H1 (cell line): ENCODE measurements around the gene TIA1. TPM values are rescaled to one million over a fixed set of nuclear protein-coding genes. Genes with fewer than 3 reads are reported as not detected.

Experiments
- CTCF ChIA-PET: fragments of 300-600 bp; sonication (Branson Sonifier 250); formaldehyde crosslinking; loops from one replicate; lab custom pipeline; 2021; ENCODE audit not compliant: partially characterized antibody; lab: Charles Lee
- POLR2A ChIA-PET: fragments of 300-600 bp; sonication (Branson Sonifier 250); formaldehyde crosslinking; loops from one replicate; lab custom pipeline; 2021; ENCODE audit warnings: inconsistent platforms; ENCODE audit not compliant: partially characterized antibody; lab: Charles Lee
- DNase-seq, 2 experiments: peaks; one replicate each; pipeline versions ENCODE4 v3.0.0 to v3.0.0-alpha.2; 2010 to 2022; ENCODE audit warnings: low spot score in 2 of 2, low read depth in 1 of 2, mixed read lengths in 1 of 2
- FAIRE-seq: peaks from 2 replicates; lab custom pipeline; 2011; peaks lifted over from hg19 to GRCh38; lab: Jason Lieb, UNC
- H2AFZ ChIP-seq: 2 replicates; pipeline ENCODE4 v1.8.1; 2012; ENCODE audit warnings: low read length, inconsistent platforms
- H2AK5ac ChIP-seq: 2 replicates; pipeline ENCODE4 v1.6.1; 2013; ENCODE audit warnings: low read depth, low read length
- H2BK120ac ChIP-seq: replicated peaks from 2 replicates; pipeline ENCODE3; 2013; ENCODE audit warnings: low read depth, low read length, inconsistent platforms
- H2BK12ac ChIP-seq: 2 replicates; pipeline ENCODE4 v1.6.1; 2013; ENCODE audit warnings: low read depth, low read length
- H2BK15ac ChIP-seq: 2 replicates; pipeline ENCODE4 v1.6.1; 2013; ENCODE audit warnings: low read length
- H2BK20ac ChIP-seq: 2 replicates; pipeline ENCODE4 v1.6.1; 2013; ENCODE audit warnings: low read length
- H2BK5ac ChIP-seq: 2 replicates; pipeline ENCODE4 v1.6.1; 2013; ENCODE audit warnings: low read depth, low read length
- H3K14ac ChIP-seq: 2 replicates; pipeline ENCODE4 v1.6.1; 2013; ENCODE audit warnings: inconsistent platforms; ENCODE audit not compliant: insufficient read length
- H3K18ac ChIP-seq: 2 replicates; pipeline ENCODE4 v1.6.1; 2013; ENCODE audit warnings: low read length; ENCODE audit errors: extremely low read depth
- H3K23ac ChIP-seq: 2 replicates; pipeline ENCODE4 v1.6.1; 2013; ENCODE audit warnings: inconsistent platforms; ENCODE audit not compliant: insufficient read length
- H3K23me2 ChIP-seq: 2 replicates; pipeline ENCODE4 v1.6.1; 2013; ENCODE audit warnings: low read depth, low read length
- H3K27ac ChIP-seq: 2 replicates; pipeline ENCODE4 v1.6.1; 2011; ENCODE audit warnings: low read depth, low read length, inconsistent platforms
- H3K27me3 ChIP-seq, 4 experiments: replicated peaks in 1 of 4; 1 replicate in 1 of 4; 2 replicates in 3 of 4; pipeline versions ENCODE4 v1.6.1 to v1.8.1; 2011 to 2013; ENCODE audit warnings: low read length in 3 of 4, mild to moderate bottlenecking in 3 of 4, inconsistent platforms in 2 of 4, mixed read lengths in 2 of 4, moderate library complexity in 1 of 4; ENCODE audit not compliant: control insufficient read depth in 3 of 4, insufficient read depth in 3 of 4; ENCODE audit errors: extremely low read depth in 1 of 4
- H3K36me3 ChIP-seq, 4 experiments: 2 replicates each; pipeline versions ENCODE4 v1.6.1 to v1.8.1; 2011 to 2013; ENCODE audit warnings: mild to moderate bottlenecking in 4 of 4, low read length in 3 of 4, moderate library complexity in 2 of 4, control low read depth in 1 of 4, inconsistent platforms in 1 of 4; ENCODE audit not compliant: insufficient read depth in 4 of 4, control insufficient read depth in 2 of 4
- H3K4ac ChIP-seq: replicated peaks from 2 replicates; pipeline ENCODE3; 2013; ENCODE audit warnings: low read length, low read depth, mixed read lengths, inconsistent platforms; ENCODE audit not compliant: insufficient read length
- H3K4me1 ChIP-seq, 4 experiments: replicated peaks in 1 of 4; 1 replicate in 1 of 4; 2 replicates in 3 of 4; pipeline versions ENCODE4 v1.6.1 to v1.8.1; 2011 to 2013; ENCODE audit warnings: low read length in 3 of 4, inconsistent platforms in 2 of 4, mixed read lengths in 1 of 4; ENCODE audit not compliant: insufficient read depth in 4 of 4, control insufficient read depth in 3 of 4
- H3K4me2 ChIP-seq, 2 experiments: 2 replicates each; pipeline versions ENCODE4 v1.6.1 to v1.8.1; 2011 to 2013; ENCODE audit warnings: low read depth in 2 of 2, low read length in 2 of 2, control low read depth in 1 of 2, inconsistent platforms in 1 of 2, mild to moderate bottlenecking in 1 of 2; ENCODE audit not compliant: insufficient read depth in 1 of 2
- H3K4me3 ChIP-seq, 4 experiments: fragments of 200-600, 300-600 bp in 1 of 4; sonication (generic), shearing (Covaris generic), sonication (Bioruptor Twin) in 1 of 4; 2 replicates each; pipeline versions ENCODE4 v1.5.1 to v1.8.1; 2011 to 2016; ENCODE audit warnings: low read length in 4 of 4, low read depth in 3 of 4, control low read depth in 2 of 4, inconsistent platforms in 2 of 4, mild to moderate bottlenecking in 2 of 4, mixed read lengths in 1 of 4, moderate library complexity in 1 of 4; ENCODE audit not compliant: insufficient read depth in 2 of 4; ENCODE audit errors: extremely low read depth in 1 of 4
- H3K56ac ChIP-seq: replicated peaks from 2 replicates; pipeline ENCODE3; 2013; ENCODE audit warnings: low read depth, mild to moderate bottlenecking, mixed read lengths, low read length, inconsistent platforms; ENCODE audit not compliant: insufficient read length
- H3K79me1 ChIP-seq: 2 replicates; pipeline ENCODE4 v1.6.1; 2013; ENCODE audit warnings: low read depth, low read length, control low read depth
- H3K79me2 ChIP-seq, 2 experiments: 2 replicates each; pipeline versions ENCODE4 v1.6.1 to v1.8.1; 2012 to 2013; ENCODE audit warnings: low read length in 2 of 2, mild to moderate bottlenecking in 2 of 2, inconsistent platforms in 1 of 2; ENCODE audit not compliant: insufficient read depth in 2 of 2, control insufficient read depth in 1 of 2
- H3K9ac ChIP-seq, 4 experiments: replicated peaks in 1 of 4; 1 replicate in 1 of 4; 2 replicates in 3 of 4; pipeline versions ENCODE4 v1.6.1 to v1.8.1; 2011 to 2013; ENCODE audit warnings: low read depth in 3 of 4, low read length in 3 of 4, control low read depth in 2 of 4, mild to moderate bottlenecking in 2 of 4, moderate library complexity in 2 of 4, inconsistent platforms in 1 of 4; ENCODE audit errors: extremely low read depth in 1 of 4
- H3K9me3 ChIP-seq, 2 experiments: 2 replicates each; pipeline versions ENCODE4 v1.6.1 to v1.8.1; 2012 to 2013; ENCODE audit warnings: mild to moderate bottlenecking in 2 of 2, moderate library complexity in 2 of 2, control low read depth in 1 of 2, inconsistent platforms in 1 of 2, low read depth in 1 of 2, low read length in 1 of 2, mixed read lengths in 1 of 2; ENCODE audit not compliant: insufficient read depth in 2 of 2
- H4K20me1 ChIP-seq, 2 experiments: replicated peaks in 1 of 2; 2 replicates each; pipeline versions ENCODE3 to v1.8.1; 2011 to 2013; ENCODE audit warnings: inconsistent platforms in 2 of 2, low read length in 2 of 2, mild to moderate bottlenecking in 1 of 2; ENCODE audit not compliant: insufficient read depth in 2 of 2, control insufficient read depth in 1 of 2
- H4K5ac ChIP-seq: 2 replicates; pipeline ENCODE4 v1.6.1; 2013; ENCODE audit warnings: low read length, low read depth, mixed read lengths, inconsistent platforms; ENCODE audit not compliant: insufficient read length
- H4K8ac ChIP-seq: 2 replicates; pipeline ENCODE4 v1.8.0; 2013; ENCODE audit warnings: mild to moderate bottlenecking, moderate library complexity, low read length, inconsistent platforms; ENCODE audit not compliant: insufficient read depth; ENCODE audit errors: extremely low read depth
- H4K91ac ChIP-seq: replicated peaks from 2 replicates; pipeline ENCODE3; 2013; ENCODE audit warnings: low read length, mixed read lengths, inconsistent platforms; ENCODE audit not compliant: insufficient read length
- HDAC2 ChIP-seq, 2 experiments: fragments of 300-600 bp in 1 of 2; sonication (generic) in 1 of 2; IDR thresholded peaks; 2 replicates each; pipeline ENCODE4 v1.6.1; 2011 to 2012; ENCODE audit warnings: low read depth in 2 of 2, low read length in 2 of 2, mild to moderate bottlenecking in 2 of 2, moderate library complexity in 2 of 2, borderline replicate concordance in 1 of 2, inconsistent platforms in 1 of 2
- WGBS, 2 experiments: shearing (Covaris generic) in 1 of 2; methylation state at CpG; one replicate each; pipeline versions ENCODE4 v1.1.6 to v1.1.7; 2013 to 2015; ENCODE audit warnings: low lambda C conversion rate in 2 of 2, mixed read lengths in 2 of 2, inconsistent platforms in 1 of 2, low coverage in 1 of 2, missing lambda C conversion rate in 1 of 2; ENCODE audit not compliant: insufficient replicate concordance in 2 of 2, insufficient coverage in 1 of 2, insufficient read length in 1 of 2; ENCODE audit errors: extremely low coverage in 1 of 2, missing lambda C conversion rate in 1 of 2; 5-methylcytosine and 5-hydroxymethylcytosine counted together
- polyA plus RNA-seq, 7 experiments: library from polyadenylated mRNA; depleted of rRNA in 3 of 7; stranded (reverse) in 5 of 7; unstranded in 2 of 7; fragments of >200 nt in 5 of 7; fragments of 200-250 nt in 2 of 7; gene quantifications; 1 replicate in 5 of 7; 2 replicates in 1 of 7; 4 replicates in 1 of 7; pipeline versions ENCODE4 v1.2.1 to v1.2.3, GENCODE V29; 2011 to 2013; ENCODE audit warnings: missing spikeins in 2 of 7, mixed read lengths in 2 of 7
- total RNA-seq: library from RNA; stranded (reverse); fragmentation: NEBNext Ultra II Directional; extraction: Animal tissue kit (Norgen Biotek cat#: 25700); gene quantifications from 2 replicates; pipeline ENCODE4 v1.2.1, GENCODE V29; 2021

TIA1 gene
- total and polyA plus RNA-seq, 2 of the 8 experiments (the other 6 are each of a cell fraction or from before 2014, with no cell fraction given), result 58.6 to 181 TPM

GRCh38 chr2:70226781-70227180 is 21.6 kb downstream of the TIA1 start:
- Histone ChIP-seq H4K20me1 (peaks cover 2 to 5% of the 10 kb centered on the region in 2 experiments), H3K4me3 (no peak overlapping the region), H2AK5ac (no peak overlapping the region), H3K27ac (no peak overlapping the region), H3K27me3 (peaks cover 0 to 1% (median 0%) of the 10 kb centered on the region in 4 experiments; a peak in 1 of 7 replicates), H4K5ac (no peak overlapping the region), H3K9ac (no peak overlapping the region), H3K14ac (no peak overlapping the region), H2BK20ac (no peak overlapping the region), H3K56ac (no peak overlapping the region), H3K18ac (no peak overlapping the region), H3K4me1 (no peaks in the 10 kb centered on the region), H2BK5ac (no peak overlapping the region), H2BK120ac (no peak overlapping the region), H4K91ac (no peak overlapping the region), H3K4ac (no peak overlapping the region), H3K23me2 (no peaks in the 10 kb centered on the region), H3K79me1 (no peaks in the 10 kb centered on the region), H2BK12ac (no peak overlapping the region), H3K36me3 (peaks cover 28 to 96% (median 68%) of the 10 kb centered on the region in 4 experiments), H4K8ac (no peak overlapping the region), H3K9me3 (no peaks in the 10 kb centered on the region), H2AFZ (no peak overlapping the region), H3K4me2 (no peak overlapping the region), H3K79me2 (peaks cover 0 to 2% of the 10 kb centered on the region in 2 experiments; a peak in 1 of 4 replicates), H2BK15ac (no peak overlapping the region), H3K23ac (no peak overlapping the region)
- no peak for TF ChIP-seq HDAC2 (IDR thresholded peaks at IDR 0.05; ENCODE audit: borderline replicate concordance in 1 of 2, low read depth in 2 of 2, low read length in 2 of 2)
- ChIA-PET CTCF (no interaction called here), POLR2A (interaction anchor here (0.8 to 2.2 kb wide), 4 partner anchors 9 to 20 kb away, joined by 3 to 12 read pairs (median 6); no protein-coding TSS in a partner anchor)
- DNase-seq, result no peak
- WGBS, 2 experiments, result 95% methylated on average over 2 of the region's 2 CpGs; no CpG with 5 or more reads in 1 of the 2 experiments
- no peak for FAIRE-seq
